HUDEP-2 (cell line): ENCODE measurements around the gene ACOT12.
A peak's percentile ranks its signal among the peaks of the same experiment; 100 is the strongest.
"Not testable (repeated sequence)": the region's sequence is repeated elsewhere in the genome, so short reads cannot be mapped to it uniquely, and the experiment has no call there.

ENCODE experiments used
- DNase-seq, 76 experiments: peaks; one replicate each; lab custom pipeline; 2025; ENCODE audit not compliant: unreplicated experiment in 76 of 76; lab: John Stamatoyannopoulos, UW

The ACOT12 gene

DNA sequence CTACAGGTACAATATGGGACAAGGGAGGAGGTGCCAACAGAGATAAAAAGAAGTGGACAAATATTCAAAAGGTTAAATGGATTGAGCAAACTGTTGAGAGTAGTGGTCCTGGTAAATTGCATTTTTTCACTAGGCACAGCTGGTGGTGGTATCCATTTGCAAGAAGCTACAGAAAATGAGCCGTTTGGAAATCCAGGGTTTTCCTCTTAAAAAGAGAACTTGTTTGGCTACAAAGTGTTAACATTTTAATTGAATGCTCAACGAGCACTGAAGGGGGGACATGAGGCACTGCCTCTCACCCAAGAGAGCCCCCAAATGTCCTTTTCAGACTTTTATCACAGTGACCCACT lies 93.0 kb downstream of the ACOT12 start:
- DNase-seq, result peak in 3 of 76 experiments; percentile 4 to 19 (median 16)

DNA sequence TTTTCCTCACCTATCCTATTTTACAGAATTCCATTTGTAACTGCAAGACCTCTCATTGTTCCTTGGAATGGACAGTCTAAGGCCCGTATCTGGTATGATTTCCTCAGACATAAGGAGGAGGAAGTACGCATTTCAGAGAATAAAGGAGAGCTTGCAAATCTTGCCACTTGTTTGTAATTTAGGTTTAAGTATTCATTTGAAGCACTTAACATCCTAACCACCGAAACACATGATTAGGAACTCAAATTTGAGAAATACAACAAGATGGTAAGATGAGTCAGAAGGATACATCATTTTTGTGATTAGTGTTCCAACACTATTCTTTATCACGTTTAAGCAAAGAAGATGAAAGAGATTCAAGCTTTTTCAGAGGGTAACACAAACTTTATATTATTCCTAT lies 96.4 kb downstream of the ACOT12 start:
- DNase-seq, result no peak

DNA sequence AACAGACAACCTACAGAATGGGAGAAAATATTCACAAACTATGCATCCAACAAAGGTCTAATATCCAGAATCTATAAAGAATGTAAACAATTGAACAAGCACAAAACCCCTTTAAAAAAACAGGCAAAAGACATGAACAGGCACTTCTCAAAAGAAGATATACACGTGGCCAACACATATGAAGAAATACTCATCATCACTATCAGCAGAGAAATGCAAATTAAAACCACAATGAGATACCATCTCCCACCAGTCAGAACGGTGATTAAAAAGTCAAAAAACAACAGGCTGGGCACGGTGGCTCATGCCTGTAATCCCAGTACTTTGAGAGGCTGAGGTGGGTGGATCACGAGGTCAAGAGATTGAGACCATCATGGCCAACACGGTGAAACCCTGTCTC lies 99.9 kb downstream of the ACOT12 start:
- not testable (repeated sequence) for DNase-seq

DNA sequence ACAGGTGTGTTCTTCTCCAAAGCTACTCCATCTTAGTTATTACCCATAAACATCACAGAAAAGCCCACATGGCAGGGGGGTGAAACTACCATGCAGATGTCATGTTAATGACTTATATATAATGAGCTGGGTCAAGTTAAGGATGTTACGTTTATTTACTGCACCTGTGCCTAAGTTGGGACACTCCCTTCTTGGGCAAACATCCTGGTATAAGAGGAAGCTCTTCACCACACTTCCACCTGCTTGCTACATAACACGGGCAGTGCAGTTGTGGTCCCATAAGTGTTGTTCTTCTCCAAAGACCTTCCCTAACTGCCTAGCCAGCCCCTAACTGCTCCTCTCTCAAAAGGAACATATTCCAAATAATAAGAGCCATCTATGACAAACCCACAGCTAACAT lies 101.8 kb downstream of the ACOT12 start:
- no peak for DNase-seq

DNA sequence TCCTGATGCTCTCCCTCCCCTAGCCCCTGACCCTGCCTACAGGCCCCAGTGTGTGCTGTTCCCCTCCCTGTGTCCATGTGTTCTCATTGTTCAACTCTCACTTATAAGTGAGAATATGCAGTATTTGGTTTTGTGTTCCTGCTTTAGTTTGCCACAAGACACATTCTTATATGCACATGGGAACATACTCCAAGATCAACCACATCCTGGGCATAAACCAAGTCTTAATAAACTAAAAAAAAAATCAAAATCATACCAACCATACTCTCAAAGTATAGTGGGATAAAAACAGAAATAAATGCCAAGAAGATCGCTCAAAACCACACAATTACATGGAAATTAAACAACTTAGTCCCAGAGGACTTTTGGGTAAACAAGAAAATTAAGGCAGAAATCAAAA lies 103.8 kb downstream of the ACOT12 start:
- DNase-seq, result no peak

DNA sequence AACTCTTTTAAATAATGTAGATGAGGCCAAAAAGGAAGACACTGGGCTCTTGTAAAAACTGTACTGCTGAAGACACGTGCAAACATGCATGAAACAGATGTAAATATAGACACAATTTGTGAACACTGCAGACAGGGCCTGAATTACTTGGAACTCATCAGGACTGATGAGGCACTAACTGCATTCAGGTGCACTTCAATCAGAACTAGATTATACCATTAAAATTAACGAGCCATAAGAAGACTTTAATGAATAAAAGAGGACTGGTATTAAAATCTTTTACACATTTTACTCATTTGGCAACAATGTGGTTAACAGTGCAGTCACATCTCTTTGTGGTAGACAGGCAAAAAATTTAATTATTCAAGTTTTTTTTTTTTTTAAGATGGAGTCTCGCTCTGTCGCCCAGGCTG lies 105.9 kb downstream of the ACOT12 start:
- no peak for DNase-seq

DNA sequence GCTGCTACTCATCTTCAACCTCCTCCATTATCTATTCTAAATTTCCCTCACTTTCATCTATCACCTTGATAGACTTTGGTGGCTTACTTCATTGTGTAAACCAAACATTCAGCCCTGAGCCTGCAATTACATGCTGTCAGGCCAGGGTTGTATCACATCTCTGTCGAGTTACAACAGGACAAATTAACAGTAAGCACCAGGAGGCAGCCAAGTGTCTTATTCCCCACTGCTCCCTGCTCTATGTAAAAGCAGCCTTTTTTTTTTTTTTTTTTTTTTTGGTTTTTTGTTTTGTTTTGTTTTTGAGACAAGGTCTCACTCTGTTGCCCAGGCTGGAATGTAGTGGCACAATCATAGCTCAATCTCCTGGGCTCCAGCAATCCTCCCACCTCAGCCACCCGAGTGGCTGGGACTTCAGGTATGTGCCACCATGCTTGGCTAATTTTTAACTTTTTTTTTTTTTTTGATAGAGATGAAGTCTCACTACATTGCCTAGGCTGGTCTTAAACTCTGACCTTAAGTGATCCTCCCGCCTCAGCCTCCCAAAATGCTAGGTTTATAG lies 107.8 kb downstream of the ACOT12 start:
- no peak for DNase-seq

DNA sequence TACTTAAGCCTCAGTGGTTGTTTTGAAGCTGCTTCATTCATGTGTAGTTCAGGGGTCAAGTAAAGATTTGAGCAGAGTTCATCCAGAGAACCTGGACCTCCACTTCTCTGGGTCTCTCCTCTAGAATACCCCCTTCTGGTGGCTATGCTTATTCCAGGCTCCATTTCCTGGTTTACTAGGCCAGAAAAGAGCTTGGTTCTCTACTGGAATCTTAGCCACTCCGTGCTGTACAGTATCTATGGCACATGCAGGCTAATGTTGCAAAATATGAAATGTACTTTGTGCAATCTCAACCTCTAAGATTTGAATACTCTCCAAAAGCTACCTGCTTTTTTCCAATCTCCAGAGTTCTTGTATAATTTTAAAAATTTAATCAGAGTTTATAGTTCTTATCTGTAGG lies 110.0 kb downstream of the ACOT12 start:
- no peak for DNase-seq
